GM19397 (cell line): Measurements from ENCODE around the gene LRRFIP1.

Experiments used
- ATAC-seq: cut with Tn5 transposase; IDR thresholded peaks from one replicate; pipeline ENCODE4 v1.9.1; 2021; ENCODE audit warnings: mild to moderate bottlenecking, moderate library complexity; ENCODE audit not compliant: unreplicated experiment

Gene LRRFIP1

DNA sequence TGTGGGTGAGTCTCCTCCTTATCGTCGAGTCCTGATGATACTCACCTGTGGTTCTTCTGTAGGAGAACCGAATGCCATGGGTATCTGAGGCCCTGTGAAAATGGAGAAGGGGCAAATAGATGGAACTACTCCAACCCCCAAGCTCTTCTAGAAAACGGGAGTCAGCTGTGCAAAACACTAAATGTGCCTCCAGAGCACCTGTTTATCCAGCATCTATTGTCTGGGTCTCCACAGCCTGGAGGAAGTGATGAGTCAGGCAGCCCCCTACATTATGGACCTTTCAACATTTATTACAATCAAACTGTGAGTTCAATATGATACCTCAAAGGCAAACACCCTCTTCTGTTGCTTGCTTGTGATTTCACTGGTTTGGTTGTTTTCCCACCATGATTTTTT is 9.8 kb upstream of the LRRFIP1 start:
- ATAC-seq, result no peak

DNA sequence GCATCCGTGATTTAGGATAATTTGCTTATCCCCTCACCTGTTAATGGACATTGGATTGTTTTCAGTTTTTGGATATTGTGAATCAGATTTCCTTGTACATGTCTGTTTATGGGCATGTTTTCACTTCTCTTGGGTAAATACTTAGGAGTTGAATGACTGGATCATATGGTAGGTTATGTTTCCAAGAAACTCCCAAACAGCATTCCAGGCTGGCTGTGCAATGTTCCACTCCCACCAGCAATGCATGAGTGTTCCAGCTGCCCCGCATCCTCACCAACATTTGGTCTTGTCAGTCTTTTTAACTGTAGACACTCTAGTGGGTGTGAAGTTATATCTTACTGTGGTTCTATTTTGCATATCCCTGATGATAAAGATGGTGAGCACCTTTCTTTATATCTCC is 8.9 kb upstream of the LRRFIP1 start:
- ATAC-seq, result no peak

DNA sequence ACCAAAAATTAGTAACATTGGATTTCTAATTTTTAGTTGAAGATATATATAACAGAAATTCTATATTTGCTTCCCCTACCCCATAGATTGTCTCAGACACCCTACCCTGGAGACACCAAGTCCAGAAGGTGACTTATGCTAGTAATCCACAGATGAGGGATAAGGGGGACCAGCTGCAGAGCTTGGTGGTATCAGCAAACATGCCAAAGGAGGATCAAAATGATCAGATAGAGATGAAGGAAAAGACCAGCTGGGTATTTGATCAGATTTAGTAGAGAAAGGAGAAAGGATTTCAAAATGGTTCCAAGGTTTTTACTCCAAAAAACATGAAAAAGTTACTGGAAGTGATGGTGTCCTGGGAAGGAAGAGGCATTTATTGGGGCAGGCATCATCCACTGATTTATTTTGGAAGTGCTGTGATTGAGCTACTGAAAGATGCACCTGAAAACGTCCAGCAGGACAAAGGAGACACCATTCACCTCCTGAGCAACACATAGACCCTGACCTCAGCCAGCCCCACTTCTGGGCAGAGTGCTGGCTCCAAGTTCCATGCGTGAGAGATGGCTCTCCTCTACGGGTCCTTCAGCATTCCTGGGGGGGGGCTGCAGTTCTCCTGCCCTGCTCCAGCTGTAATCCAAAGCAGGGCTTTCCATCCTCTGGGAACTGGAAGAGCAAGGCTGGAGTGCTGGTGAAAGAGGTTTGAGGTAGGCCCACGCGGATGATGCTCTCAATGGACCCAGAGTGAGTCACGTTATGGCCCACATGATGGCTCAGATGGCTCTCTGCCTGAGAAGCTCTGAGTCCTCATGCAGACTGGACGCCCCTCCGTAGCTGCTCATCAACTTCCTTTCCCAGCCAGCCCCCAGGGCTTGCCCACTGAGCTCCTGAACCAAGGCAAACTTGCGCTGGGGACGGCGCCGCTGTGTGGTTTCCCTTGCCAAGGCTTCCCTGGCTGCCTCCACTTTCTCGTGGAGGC is 3.7 kb upstream of the LRRFIP1 start:
- ATAC-seq, result no peak

DNA sequence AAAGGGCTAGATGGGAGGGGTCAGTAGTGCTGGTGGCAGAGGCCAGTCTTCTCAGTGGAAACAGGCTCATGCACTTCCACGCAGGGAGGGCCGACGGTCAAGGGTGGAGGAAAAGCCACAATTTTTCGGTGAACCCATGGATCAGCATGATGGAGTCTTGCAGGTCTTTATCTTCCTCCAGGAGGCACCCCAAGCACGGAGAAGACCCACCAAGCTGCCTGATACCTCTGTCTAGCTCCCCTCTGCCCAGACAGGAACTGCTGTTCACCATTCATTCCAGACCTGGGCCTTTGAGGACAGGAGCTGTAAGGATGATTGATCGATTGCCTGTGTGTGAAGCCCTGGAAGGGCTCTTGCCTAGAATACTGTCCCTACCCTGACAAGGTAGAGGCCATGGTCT is 2.8 kb upstream of the LRRFIP1 start:
- no peak for ATAC-seq

DNA sequence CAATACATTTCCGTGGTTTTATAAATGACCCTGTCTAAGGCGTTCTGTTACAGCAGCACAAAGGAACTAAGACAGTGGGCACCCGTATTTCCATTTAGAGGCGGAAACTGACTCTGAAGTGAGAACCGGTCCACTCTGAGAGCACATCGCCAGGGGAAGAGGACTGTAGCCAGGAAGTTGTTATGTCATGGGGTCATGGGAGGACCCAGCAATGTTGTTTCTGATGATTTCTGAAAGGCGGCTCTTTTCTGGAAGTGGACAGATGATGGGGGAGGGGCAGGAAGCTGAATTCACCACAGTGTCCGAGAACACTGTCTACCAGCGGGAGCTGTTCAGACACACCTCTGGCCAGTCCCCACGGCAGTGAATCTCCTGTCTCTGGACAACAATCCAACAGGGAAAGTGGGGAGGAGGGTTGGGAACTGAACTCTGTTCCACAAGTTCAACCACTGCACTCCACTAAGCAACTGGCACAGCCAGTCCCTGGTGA is 2.1 kb upstream of the LRRFIP1 start:
- ATAC-seq, result no peak

DNA sequence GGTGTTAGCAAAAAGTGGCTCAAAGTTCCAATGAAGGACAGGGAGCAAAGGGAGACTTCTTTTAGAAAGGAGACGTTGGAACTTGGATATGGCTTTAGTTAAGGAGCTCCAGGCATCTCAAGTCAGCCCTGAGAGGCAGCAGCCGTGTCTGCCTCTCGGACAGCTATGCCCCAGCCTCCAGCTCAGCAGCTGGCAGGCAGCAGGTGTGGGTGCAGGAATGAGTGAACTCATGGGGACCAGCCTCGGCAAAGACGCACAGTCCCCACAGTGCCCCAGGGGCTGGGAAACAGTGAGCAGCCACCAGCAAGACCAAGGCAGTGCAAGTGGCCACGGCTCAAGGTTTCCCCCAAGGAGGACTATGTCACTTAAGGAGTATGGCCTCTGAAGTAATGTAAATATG is 1.6 kb upstream of the LRRFIP1 start:
- no peak for ATAC-seq

DNA sequence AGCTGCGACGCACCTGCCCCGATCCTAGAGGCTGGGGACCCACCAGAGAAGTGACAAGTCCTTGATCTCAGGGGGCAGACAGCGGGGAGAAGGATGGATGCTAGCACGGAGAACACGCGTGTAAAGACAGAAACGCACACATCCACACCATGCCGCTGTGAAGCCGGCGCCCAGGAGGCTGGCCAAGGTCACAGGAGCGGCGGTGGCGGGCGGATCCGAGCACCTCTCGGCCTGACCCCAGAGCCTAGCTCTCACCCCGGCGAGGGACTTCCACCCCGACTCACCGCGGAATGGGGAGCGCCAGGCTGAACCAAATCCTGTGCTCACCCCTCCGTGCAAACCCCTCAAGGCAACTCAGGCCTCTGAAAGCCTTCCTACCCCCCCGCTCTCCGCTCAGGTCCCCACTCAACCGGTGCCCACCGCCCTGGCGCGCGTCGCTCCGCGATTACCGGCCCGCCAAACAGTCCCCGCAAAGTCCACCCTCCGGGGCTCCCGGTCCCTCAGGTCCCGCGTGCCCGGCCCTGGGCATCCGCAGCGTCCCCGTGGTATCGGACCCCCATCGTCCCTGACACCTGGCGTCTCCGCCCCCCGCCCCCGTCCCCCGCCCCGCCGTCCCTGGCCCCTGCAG is 460 bp upstream of the LRRFIP1 start:
- ATAC-seq, result no peak

DNA sequence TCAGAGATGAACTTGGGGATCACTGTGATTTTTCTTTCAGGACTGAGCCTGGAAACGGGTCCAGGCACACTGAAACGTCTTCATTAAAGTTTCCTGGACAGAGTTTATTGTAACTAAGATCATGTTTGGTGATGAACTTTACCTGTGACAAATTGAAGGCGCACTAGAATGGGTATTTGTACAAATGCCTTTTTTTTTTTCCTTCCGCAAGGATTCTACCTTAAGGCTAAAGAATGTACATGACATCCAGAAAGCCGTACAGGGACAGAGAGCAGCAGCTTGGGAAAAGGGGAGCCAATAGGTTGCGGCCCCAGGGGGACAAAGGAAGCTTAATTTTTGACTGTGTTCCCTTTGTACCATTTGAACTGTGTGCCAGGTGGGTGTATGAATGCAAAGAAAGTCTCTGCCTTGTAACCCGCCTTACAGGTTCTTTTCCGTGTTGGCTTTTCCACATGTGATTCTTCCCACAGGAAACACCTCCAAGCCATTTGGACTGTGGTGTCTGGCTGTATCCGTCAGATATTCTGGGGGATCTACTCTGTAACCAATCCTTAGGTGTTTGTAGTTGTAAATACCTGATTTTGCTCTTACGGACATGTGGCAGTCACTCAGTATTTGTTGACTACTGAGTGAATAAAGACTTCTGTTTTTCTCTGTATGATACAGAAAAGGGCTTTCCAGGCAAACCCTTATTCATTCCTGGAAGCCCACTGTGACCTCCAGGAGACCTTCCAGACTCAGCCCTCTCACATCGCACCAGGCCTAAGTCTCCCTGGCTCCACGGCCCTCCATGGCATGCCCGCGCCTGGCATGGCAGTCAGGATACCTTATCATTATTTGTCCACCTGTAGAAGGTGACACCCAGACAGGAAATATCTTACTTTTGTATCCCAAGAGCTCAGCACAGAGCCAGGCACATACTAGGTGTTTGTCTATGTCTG is 1.1 kb downstream of the LRRFIP1 start:
- no peak for ATAC-seq

DNA sequence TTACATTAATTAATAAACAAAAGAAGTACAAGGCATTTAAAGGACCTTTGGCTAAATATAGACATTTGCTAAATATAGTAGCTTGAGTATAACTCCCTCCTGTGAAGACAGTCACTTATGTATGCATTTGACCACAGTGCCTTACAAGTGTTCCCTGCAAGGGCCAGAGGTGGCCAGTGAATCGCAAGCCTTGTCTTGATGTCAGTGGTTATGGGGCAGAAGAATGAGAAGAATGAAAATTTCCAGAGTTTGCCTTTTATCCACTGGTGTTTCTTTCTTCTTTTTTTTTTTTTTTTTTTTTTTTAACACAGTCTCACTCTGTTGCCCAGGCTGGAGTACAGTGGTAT is 1.8 kb downstream of the LRRFIP1 start:
- no peak for ATAC-seq

DNA sequence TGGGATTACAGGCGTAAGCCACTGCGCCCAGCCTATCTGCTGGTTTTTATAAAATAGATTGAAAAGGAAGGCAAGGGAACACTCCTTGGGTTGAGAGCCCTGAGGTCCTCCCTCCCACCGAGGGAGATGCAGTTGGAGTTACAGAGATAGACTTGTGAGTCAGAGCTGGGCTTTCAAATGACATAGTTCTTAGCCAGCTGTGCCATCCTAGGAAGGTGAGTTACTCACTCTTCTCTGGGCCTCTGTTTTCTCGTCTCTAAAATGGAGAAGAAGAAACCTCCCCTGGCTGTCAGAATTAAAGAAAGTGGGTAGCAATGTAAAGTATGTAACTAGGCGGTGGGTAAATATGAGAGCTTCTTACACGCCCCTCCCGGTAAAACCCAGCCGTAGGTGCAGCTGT is 2.4 kb downstream of the LRRFIP1 start:
- ATAC-seq, result no peak

DNA sequence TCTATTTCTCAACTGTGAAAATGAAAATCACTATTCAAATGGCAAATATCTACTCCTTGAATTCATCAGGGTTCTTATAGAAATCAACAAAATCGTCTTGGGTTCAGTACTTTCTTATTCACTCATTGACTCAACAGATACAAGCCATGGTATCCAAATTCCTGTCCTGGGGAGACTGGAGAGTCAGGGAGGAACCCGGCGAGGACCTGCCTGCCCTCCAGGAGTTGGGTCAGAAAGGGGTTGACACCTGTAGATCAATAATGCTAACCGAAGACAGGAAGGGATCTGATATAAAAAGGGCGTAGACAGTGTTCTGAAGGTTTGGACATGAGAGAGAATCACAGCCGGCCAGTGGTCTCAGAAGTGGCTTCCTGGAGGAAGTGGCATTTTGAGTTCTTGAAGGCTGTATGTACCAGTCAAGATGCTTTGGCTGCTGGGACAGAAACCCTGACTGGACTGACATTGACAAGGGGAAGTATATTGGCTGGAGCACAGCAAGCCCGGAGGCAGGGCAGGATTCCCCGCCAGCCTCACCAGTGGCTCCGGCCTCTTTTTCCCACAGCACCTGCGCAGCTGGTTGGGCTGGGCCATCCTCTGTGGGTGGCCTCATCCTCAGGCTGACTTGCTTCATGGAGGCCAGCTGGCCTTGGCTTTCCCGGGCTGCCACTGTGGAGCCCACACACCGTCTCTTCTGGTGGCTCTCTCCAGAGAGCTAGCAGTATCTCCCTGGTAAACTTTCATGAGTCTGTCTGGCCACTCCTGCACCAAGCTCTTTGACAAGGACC is 3.0 kb downstream of the LRRFIP1 start:
- no peak for ATAC-seq

DNA sequence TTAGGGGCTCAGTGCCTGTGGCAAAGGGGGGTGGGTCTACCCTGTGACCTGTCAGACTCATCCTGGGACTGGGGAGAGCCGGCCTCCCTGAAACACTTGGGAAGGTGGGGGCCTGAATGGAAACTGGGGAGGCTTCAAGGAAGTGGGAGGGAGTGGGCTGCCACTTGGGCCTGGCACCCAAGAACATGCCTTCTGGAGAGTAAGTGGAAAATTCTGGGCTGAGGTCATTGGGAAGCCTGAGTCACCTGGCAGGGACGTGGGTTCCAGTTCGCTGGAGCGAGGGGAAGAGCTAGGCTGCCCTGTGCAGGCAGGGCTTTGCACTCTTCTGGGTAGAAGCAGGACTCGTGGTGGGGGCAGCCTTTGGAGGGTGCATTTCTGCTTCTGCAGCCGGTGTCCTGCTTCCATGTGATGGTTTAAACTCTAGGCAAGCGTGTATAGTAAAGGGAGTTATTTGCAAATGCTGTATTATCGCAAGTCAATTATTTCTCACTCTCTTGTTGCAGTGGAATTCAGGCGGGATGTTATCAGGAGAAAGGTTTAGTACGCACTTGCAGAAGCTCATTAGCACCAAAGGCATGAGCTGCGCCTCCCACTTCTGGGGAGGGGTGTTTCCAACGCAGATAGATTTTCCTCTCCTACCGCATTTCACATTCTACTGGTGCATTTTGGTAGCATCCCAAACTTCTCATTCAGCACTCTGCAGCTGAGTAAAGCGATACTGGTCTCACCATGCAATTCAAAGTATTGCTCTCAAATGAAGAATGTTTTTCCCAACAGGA is 3.8 kb downstream of the LRRFIP1 start:
- ATAC-seq, result no peak

DNA sequence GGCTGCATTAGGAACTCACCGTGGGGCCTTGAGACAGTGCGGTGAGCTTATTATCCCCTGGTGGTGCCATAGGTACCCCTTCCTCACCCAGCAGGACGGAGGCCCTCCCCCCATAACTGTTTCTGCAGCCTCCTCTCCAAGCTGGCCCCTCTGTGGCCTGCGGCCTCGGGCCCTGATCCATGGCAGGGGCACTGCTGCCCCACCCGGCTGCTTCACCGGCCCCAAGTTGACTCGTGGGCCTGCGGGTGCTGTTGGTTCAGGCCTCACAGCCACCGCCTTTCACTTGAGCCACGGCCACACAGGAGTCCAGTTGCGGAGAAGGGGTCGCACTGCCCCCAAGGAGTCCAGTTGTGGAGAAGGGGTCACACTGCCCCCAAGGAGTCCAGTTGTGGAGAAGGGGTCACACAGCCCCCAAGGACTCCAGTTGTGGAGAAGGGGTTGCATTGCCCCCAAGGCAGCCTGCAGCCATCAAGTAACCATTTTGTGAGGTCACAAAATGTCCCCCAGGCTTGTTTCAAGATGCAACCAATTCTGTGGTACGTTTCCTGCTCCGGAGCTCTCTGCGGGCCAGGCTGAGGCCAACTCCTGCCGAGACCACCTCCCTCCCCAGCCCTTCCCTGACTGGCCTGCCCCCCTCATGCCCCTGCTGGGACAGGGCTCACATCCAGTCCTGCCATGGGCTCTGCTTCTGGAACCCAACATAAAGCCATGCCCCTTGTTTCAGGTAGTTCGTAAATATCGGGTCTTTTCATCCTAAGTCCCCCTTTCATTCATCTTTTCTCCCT is 4.6 kb downstream of the LRRFIP1 start:
- no peak for ATAC-seq

DNA sequence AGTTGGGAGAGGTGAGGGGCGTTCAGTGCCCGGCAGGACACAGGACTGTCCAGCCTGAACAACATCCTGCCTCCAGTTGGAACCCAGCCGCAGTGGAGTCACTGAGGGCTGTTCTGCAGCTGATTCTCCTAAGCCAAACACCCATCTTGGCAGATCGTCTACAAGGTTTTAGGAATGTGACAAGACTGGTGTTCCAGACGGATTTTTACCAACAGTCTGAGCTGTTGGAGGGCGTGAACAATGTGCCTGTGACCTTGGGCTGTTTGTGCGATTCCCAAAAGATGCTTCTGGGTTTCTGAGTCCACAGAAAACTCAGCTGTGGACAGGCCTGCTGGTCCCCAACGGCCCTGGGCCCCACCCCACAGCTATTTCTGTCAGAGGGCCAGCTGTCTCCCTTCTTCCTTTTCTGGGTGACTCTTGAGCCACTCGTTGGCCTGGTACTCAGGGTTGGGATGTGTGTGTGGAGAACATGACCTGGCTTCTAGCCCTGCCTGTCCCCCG is 5.7 kb downstream of the LRRFIP1 start:
- no peak for ATAC-seq

DNA sequence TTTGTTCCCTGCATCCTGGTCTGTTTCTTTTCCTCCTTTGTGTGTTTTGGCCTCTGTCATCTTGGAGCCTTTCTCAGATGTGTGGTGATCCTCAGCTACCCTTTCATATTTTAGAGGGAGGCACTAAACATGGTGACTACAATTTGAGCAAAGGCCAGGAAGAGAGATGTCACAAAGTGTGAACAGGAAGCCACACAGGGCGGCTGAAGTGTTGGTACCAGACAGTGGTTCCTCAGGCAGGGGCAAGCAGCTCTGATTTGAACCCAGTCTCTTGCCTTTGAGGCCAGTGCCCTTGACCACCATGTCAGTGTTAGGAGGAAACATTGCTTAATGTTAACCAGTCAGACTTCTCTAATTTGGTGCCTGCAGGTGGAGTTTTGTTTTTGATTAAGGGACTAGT is 9.2 kb downstream of the LRRFIP1 start:
- no peak for ATAC-seq

DNA sequence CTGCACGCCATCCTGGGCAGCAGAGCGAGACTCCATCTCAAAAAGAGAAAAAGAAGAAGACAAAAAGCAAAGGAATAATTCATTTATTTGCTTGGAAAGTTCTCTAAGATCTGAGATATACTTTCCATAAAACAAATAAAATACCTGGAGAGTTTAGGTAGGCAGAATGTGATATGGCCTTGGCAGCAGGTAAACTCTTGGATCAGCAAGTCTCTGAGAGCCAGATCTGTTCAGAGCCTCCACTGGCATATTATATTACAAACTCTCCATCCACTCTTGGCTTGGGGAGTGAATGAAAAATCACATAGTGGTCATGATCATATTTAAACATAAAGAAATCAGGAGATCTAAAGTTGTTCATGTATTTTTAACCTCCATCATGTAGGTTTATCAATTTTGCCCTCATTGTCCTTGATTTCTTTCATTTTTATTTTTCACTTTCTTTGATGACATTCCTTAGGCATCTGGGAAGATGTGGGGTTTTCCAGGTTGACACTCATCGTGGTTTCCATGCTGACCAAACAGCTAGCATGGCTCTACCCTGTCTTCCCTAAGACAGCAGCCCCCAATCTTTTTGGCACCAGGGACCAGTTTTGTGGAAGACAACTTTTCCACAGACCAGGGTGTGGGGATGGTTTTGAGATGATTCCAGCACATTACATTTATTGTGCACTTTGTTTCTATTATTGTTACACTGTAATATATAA is 10.2 kb downstream of the LRRFIP1 start:
- ATAC-seq, result no peak

DNA sequence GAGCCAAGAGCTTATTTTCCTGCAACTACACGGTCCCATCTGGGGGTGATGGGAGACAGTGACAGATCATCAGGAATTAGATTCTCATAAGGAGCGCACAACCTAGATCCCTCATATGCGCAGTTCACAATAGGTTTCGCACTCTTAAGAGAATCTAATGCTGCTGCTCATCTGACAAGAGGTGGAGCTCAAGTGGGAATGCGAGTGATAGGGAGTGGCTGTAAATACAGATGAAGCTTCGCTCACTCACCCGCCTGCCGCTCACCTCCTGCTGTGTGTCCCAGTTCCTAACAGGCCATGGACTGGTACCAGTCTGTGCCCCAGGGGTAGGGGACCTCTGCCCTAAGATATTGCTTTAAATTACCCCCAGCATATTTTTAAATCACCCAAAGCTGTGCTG is 10.8 kb downstream of the LRRFIP1 start:
- ATAC-seq, result no peak
